ENCODE data around the gene FRMD4A. TPM values are rescaled to one million over a fixed set of nuclear protein-coding genes. Genes with fewer than 3 reads are reported as not detected.

The FRMD4A gene
- total RNA-seq, 6 donors from 2014 or later: 22.3 to 114 (median 52.3) TPM

- H3K4me3 ChIP-seq: no peak overlapping the region
- 65 to 67% methylated on average over 5 of the region's 5 CpGs for WGBS, 2 donors
- H3K9me3 ChIP-seq: no peaks in the 10 kb centered on the region
- no peaks in the 10 kb centered on the region for H3K4me1 ChIP-seq
- ATAC-seq (ENCODE audit: low FRiP score in 2 of 2) (peak in 1 of 2 donors; percentile 23), DNase-seq (no peak)
- H3K27me3 ChIP-seq: no peaks in the 10 kb centered on the region
- H3K36me3 ChIP-seq: no peaks in the 10 kb centered on the region
- TF ChIP-seq CTCF (IDR thresholded peaks at IDR 0.05): no peak
- no peak for TF ChIP-seq POLR2A (IDR thresholded peaks at IDR 0.05)
- no peak for TF ChIP-seq POLR2AphosphoS5 (IDR thresholded peaks at IDR 0.05)
- no peak for TF ChIP-seq EP300 (IDR thresholded peaks at IDR 0.05)
- no peak overlapping the region for H3K27ac ChIP-seq
Measured at GRCh38 chr10:14374745-14375445, 44.2 kb upstream of the FRMD4A start.

- TF ChIP-seq EP300 (IDR thresholded peaks at IDR 0.05) (no peak), CTCF (IDR thresholded peaks at IDR 0.05) (no peak), POLR2A (IDR thresholded peaks at IDR 0.05) (no peak), POLR2AphosphoS5 (IDR thresholded peaks at IDR 0.05) (no peak)
- 71 to 79% methylated on average over 4 of the region's 4 CpGs for WGBS, 2 donors
- no peaks in the 10 kb centered on the region for H3K36me3 ChIP-seq
- no peak overlapping the region for H3K27ac ChIP-seq
- H3K27me3 ChIP-seq: no peaks in the 10 kb centered on the region
- H3K4me1 ChIP-seq: no peaks in the 10 kb centered on the region
- H3K9me3 ChIP-seq: no peaks in the 10 kb centered on the region
- no peak overlapping the region for H3K4me3 ChIP-seq
- DNase-seq: no peak
- no peak for ATAC-seq (ENCODE audit: low FRiP score in 2 of 2)
Measured at GRCh38 chr10:14372606-14373005, 41.9 kb upstream of the FRMD4A start.

GRCh38 chr10:14371581-14371980 lies 40.9 kb upstream of the FRMD4A start:
- no peaks in the 10 kb centered on the region for H3K9me3 ChIP-seq
- ATAC-seq (ENCODE audit: low FRiP score in 2 of 2): no peak
- DNase-seq: no peak
- 0 to 64% methylated on average over 1 to 4 of the region's 4 CpGs for WGBS, 2 donors
- no peak overlapping the region for H3K27ac ChIP-seq
- H3K4me1 ChIP-seq: no peaks in the 10 kb centered on the region
- no peaks in the 10 kb centered on the region for H3K36me3 ChIP-seq
- no peak for TF ChIP-seq POLR2A (IDR thresholded peaks at IDR 0.05)
- no peak for TF ChIP-seq EP300 (IDR thresholded peaks at IDR 0.05)
- no peak for TF ChIP-seq POLR2AphosphoS5 (IDR thresholded peaks at IDR 0.05)
- no peak for TF ChIP-seq CTCF (IDR thresholded peaks at IDR 0.05)
- H3K4me3 ChIP-seq: no peak overlapping the region
- H3K27me3 ChIP-seq: no peaks in the 10 kb centered on the region

- Histone ChIP-seq H3K27ac (no peak overlapping the region), H3K36me3 (no peaks in the 10 kb centered on the region), H3K4me3 (no peak overlapping the region), H3K27me3 (no peaks in the 10 kb centered on the region), H3K4me1 (no peaks in the 10 kb centered on the region), H3K9me3 (no peaks in the 10 kb centered on the region)
- 89 to 90% methylated on average over 5 of the region's 5 CpGs for WGBS, 2 donors
- TF ChIP-seq POLR2A (IDR thresholded peaks at IDR 0.05) (no peak), EP300 (IDR thresholded peaks at IDR 0.05) (no peak), POLR2AphosphoS5 (IDR thresholded peaks at IDR 0.05) (no peak), CTCF (IDR thresholded peaks at IDR 0.05) (no peak)
- DNase-seq: no peak
- ATAC-seq (ENCODE audit: low FRiP score in 2 of 2): no peak
Measured at GRCh38 chr10:14370894-14371293, 40.2 kb upstream of the FRMD4A start.

- DNase-seq: no peak
- ATAC-seq (ENCODE audit: low FRiP score in 2 of 2): no peak
- H3K27ac ChIP-seq: no peak overlapping the region
- H3K36me3 ChIP-seq: no peaks in the 10 kb centered on the region
- no peaks in the 10 kb centered on the region for H3K9me3 ChIP-seq
- no peak for TF ChIP-seq EP300 (IDR thresholded peaks at IDR 0.05)
- TF ChIP-seq POLR2AphosphoS5 (IDR thresholded peaks at IDR 0.05): no peak
- no peak for TF ChIP-seq POLR2A (IDR thresholded peaks at IDR 0.05)
- no peak for TF ChIP-seq CTCF (IDR thresholded peaks at IDR 0.05)
- no peaks in the 10 kb centered on the region for H3K4me1 ChIP-seq
- H3K27me3 ChIP-seq: no peaks in the 10 kb centered on the region
- H3K4me3 ChIP-seq: no peak overlapping the region
Measured at GRCh38 chr10:14369906-14370305, 39.2 kb upstream of the FRMD4A start.

Measured in upper lobe of left lung (tissue), 6 donors.